ENCODE results near the gene KHDRBS2. TPM values are rescaled to one million over a fixed set of nuclear protein-coding genes. Genes with fewer than 3 reads are reported as not detected.

Gene KHDRBS2
- total RNA-seq, 4 donors from 2014 or later, result 0.47 to 23.9 (median 3.0) TPM

GRCh38 chr6:62013719-62014118 lies 272.3 kb downstream of the KHDRBS2 start:
- no peaks in the 10 kb centered on the region for H3K4me1 ChIP-seq
- no peak for TF ChIP-seq POLR2A (IDR thresholded peaks at IDR 0.05)
- TF ChIP-seq CTCF (IDR thresholded peaks at IDR 0.05), result no peak
- no peaks in the 10 kb centered on the region for H3K9me3 ChIP-seq
- H3K4me3 ChIP-seq, result no peak overlapping the region
- H3K27me3 ChIP-seq, result no peaks in the 10 kb centered on the region
- H3K36me3 ChIP-seq, result no peaks in the 10 kb centered on the region
- no peak overlapping the region for H3K27ac ChIP-seq
- no peak for DNase-seq

GRCh38 chr6:62009445-62009844 lies 276.6 kb downstream of the KHDRBS2 start:
- no peak for DNase-seq
- Histone ChIP-seq H3K4me3 (no peak overlapping the region), H3K36me3 (no peaks in the 10 kb centered on the region), H3K27me3 (no peaks in the 10 kb centered on the region), H3K9me3 (no peaks in the 10 kb centered on the region), H3K4me1 (no peaks in the 10 kb centered on the region), H3K27ac (no peak overlapping the region)
- TF ChIP-seq POLR2A (IDR thresholded peaks at IDR 0.05), result no peak
- TF ChIP-seq CTCF (IDR thresholded peaks at IDR 0.05), result no peak

GRCh38 chr6:61989616-61990015 lies 296.4 kb downstream of the KHDRBS2 start:
- TF ChIP-seq POLR2A (IDR thresholded peaks at IDR 0.05), result no peak
- no peak for TF ChIP-seq CTCF (IDR thresholded peaks at IDR 0.05)
- DNase-seq, result no peak
- Histone ChIP-seq H3K27ac (no peak overlapping the region), H3K9me3 (no peaks in the 10 kb centered on the region), H3K4me1 (no peaks in the 10 kb centered on the region), H3K27me3 (no peaks in the 10 kb centered on the region), H3K36me3 (no peaks in the 10 kb centered on the region), H3K4me3 (no peak overlapping the region)

GRCh38 chr6:61980622-61981021 lies 305.4 kb downstream of the KHDRBS2 start:
- DNase-seq, result no peak
- TF ChIP-seq CTCF (IDR thresholded peaks at IDR 0.05) (no peak), POLR2A (IDR thresholded peaks at IDR 0.05) (no peak)
- Histone ChIP-seq H3K27me3 (no peaks in the 10 kb centered on the region), H3K27ac (no peak overlapping the region), H3K4me1 (no peaks in the 10 kb centered on the region), H3K9me3 (no peaks in the 10 kb centered on the region), H3K36me3 (no peaks in the 10 kb centered on the region), H3K4me3 (no peak overlapping the region)

GRCh38 chr6:61977947-61978346 lies 308.1 kb downstream of the KHDRBS2 start:
- no peak overlapping the region for H3K4me3 ChIP-seq
- DNase-seq, result no peak
- H3K27me3 ChIP-seq, result no peaks in the 10 kb centered on the region
- TF ChIP-seq CTCF (IDR thresholded peaks at IDR 0.05) (no peak), POLR2A (IDR thresholded peaks at IDR 0.05) (no peak)
- H3K9me3 ChIP-seq, result no peaks in the 10 kb centered on the region
- H3K27ac ChIP-seq, result no peak overlapping the region
- H3K36me3 ChIP-seq, result no peaks in the 10 kb centered on the region
- no peaks in the 10 kb centered on the region for H3K4me1 ChIP-seq

GRCh38 chr6:61977099-61977498 lies 308.9 kb downstream of the KHDRBS2 start:
- Histone ChIP-seq H3K27ac (no peak overlapping the region), H3K27me3 (no peaks in the 10 kb centered on the region), H3K9me3 (no peaks in the 10 kb centered on the region), H3K4me3 (no peak overlapping the region), H3K4me1 (no peaks in the 10 kb centered on the region), H3K36me3 (no peaks in the 10 kb centered on the region)
- no peak for DNase-seq
- TF ChIP-seq POLR2A (IDR thresholded peaks at IDR 0.05), result no peak
- no peak for TF ChIP-seq CTCF (IDR thresholded peaks at IDR 0.05)

Data from Peyer's patch (tissue), 4 donors.